GM18499 (cell line): ENCODE data around the gene HYAL2.
"Not testable (repeated sequence)": the region's sequence is repeated elsewhere in the genome, so short reads cannot be mapped to it uniquely, and the experiment has no call there.

Experiments
- ATAC-seq: cut with Tn5 transposase; IDR thresholded peaks from one replicate; pipeline ENCODE4 v1.9.1; 2021; ENCODE audit warnings: moderate number of reproducible peaks; ENCODE audit not compliant: insufficient read depth, unreplicated experiment

Gene HYAL2

GRCh38 chr3:50294089-50294488 lies 28.5 kb downstream of the HYAL2 start:
- ATAC-seq, result no peak

GRCh38 chr3:50293079-50293801 lies 29.3 kb downstream of the HYAL2 start:
- ATAC-seq, result no peak

DNA sequence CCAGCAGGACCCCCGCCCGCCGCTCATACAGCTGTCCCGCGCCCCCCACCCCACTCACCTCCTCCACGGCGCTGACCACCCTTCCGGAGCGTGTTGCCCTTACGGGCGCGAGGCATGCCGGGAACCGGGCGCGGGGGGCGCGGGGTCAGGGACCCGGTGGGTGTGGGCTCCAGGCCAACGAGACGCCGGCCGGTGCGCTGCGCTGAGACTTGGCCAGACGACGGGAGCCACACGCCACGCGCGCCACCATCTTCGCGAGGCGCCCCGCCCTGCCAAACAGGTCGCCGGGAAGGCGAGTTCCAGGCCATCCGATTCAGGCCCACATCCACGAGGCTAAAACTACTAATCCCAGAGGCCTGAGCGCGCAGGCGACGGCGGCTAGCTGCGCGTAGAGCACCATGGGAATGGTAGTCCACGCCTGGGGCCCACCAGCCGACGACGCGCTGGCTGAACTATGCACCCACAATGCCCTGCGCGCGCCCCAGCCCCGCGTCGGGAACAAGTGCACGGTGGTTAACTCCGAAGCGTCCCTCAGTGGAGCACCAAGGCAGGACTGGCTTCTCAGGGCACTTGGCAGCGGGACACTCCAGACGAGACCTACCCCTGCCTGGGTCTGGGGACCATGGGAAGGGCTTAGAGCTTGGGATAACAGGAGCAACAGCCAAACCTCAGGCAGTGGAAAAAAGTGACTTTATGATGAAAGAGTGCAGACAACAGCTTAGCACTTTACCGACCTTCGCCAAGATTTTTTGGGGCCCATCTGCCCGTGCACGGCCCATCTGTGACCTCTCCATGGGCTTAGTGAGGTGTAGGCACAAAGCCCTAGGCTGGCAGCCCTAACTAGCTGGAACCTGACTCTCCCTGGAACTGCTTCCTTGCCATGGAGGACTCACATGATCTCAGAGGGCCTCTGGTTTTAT lies 30.1 kb downstream of the HYAL2 start, which contains the start of gene IFRD2:
Gene IFRD2 (minus strand): TSS at position 271 of the 920 bp plus-strand sequence. CDS start 155 bp downstream, at position 116.
- ATAC-seq, result peak; percentile 79

DNA sequence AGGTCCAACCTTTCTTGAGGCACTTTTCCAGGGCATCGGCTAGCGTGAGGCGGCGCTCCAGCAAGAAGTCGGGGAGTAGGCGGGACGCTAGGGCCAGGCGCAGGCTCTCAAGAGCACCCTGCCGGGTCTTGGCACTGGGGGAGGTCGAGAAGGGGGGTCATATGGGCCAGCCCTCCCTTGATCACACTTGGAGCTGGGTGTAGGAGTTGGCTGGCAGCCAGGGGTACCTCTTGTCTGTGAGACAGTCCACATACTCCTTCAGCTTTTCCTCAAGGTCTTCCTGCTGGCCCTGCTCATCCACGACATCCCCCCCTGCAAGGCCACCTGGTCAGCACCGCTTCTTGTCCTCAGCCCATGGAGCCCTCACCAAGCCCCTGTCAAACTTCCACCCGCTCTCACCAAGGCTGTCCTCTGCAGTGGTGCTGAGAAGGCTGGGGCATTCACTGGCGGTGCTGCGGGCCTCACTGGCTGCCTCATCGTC lies 32.3 kb downstream of the HYAL2 start:
- ATAC-seq, result no peak

DNA sequence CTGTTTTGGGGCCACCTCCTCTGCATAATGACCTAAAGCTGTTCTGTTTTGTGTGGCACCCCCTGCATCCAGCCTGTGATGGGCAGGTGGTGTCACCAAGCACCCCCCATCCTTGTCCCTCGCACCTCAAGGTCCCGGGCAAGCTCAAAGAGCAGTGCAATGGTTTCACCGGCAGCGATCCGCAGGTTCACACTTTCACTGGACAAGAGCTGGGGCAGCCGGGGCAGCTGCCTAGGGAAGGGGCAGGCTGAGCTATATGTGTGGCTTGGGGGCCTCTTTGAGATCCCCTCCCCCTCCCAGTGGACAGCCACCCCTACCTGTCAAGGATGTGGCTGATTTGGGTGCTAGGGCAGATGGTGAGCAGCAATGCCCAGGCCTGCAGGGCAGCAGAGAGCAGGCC lies 33.4 kb downstream of the HYAL2 start:
- ATAC-seq, result no peak

DNA sequence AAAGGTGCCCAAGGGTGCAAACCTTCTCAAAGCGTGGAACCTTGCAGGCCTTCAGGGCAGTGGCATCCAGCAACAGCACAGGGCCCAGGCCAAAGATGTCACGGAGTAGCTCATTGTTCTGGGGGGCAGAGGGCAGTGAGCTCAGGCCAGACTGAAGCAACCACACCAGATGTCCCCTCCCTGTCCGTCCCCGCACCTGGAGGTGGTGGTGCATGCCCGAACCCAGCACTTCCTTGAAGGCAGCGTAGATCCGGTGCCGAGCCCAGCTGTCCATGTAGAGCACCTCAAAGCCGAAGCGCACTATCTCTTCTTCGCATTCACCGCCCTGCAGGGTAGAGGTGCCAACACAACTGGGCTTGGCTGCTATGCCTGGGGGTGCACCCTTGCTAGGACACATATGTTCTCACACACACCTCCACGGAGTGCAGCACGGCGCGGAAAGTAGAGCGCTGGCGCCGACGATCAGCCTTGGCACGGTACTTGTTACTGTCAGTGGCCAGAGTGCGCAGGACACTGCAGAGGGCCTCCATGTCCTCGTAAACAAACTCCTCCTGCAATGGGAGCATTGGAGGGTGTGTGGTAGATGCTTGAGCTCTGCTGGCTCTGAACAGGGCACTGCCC lies 34.0 kb downstream of the HYAL2 start:
- no peak for ATAC-seq

DNA sequence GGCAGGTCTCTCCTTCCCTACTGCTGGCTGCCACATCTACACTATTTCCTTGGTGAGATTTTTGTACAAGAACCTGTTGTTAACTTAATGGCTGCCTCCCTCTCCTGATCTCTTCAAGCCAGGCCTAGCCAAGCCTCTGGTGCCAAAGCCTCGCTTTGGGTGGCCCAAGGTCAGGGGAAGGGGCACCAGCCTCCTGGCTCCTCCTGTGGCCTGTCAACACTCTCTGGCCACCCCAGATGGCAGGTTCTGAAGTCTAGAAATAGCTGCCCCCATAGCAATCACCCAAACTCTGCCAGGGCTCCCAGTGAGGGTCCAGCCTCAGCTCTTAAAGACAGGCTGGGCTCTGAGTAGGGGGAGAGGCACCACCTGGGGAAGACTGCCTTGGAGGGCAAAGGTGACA lies 35.3 kb downstream of the HYAL2 start:
- ATAC-seq, result no peak

DNA sequence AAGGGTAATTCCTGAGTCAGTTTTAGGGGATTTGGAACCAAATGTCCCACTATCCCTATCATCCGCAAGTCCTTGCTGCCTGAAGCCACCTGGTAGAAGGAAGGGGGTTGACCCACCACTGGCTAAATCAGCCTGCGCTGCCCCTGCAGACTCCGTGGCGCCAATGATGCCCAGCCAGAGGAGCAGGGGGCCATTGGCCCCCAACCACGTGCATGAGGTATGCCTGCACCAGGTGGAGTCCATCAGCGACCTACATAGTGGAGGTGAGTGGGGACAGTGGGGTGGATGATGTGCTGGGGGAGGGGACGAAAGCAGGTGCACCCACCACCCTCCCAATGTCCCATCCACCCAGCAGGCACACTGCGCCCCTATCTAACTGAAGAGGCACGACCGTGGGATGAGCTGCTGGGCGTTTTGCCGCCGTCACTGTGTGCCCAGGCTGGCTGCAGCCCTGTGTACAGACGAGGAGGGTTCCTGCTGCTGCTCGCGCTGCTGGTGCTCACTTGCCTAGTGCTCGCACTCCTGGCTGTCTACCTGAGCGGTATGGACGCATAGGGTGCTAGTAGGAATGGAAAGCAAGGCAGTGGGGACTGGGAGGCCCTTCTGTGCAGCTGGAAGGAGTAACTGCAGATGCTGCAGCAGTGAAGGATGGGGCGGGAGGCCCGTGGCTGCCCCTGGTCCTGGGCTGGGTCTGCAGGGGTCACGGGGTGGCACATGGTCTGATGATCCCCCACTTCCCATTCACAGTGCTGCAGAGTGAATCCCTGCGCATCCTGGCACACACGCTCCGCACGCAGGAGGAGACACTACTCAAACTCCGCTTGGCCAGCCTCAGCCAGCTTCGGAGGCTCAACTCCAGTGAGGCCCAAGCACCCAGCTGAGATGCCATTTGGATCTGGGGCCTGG lies 36.0 kb downstream of the HYAL2 start:
- ATAC-seq, result no peak

DNA sequence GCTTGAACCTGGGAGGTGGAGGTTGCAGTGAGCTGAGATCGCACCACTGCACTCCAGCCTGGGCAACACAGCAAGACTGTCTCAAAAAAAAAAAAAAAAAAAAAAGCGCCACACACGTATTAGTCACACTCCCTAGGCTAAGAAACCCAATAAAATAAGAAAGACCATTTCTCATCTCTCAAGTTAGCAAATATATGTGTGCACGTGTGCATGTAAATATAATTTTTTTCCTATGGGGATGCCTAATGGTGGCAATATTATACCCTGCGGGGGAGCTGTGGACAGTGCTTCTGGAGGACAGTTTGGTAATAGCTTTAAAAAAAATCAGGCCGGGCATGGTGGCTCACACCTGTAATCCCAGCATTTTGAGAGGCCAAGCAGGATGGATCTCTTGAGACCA lies 38.4 kb downstream of the HYAL2 start:
- ATAC-seq, result not testable (repeated sequence)

DNA sequence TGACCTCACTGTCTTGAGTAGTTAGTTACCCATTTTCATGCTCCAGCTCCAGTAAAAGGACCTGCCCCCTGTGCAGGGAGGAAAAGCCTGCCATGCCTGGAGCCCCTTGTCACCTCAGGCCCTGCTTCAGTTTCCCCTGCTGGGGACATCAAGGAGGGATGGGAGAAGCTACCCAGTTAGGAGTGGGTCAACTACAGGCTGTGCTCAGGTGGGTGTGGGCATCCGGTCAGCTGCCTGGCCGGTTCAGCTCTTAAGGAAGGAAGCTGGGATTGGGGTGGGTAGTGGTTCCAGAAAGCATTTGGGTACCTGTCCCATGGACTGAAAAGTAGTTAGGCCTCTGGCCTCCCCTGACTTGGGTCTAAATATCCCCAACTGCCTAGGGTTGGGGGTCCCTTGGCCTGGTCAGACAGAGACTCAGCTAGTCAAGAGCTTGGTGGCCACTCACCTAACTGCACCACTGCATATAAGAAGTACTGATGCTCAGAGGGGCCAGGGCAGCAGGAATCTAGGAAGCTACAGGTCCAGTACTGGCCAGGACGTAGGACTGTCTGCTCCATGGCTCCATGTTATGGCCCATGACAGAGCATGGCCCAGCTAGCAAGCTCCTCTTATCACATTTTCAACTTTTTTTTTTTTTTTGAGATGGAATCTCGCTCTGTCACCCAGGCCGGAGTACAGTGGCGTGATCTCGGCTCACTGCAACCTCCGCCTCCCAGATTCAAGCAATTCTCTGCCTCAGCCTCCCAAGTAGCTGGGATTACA lies 43.1 kb downstream of the HYAL2 start:
- ATAC-seq, result no peak

DNA sequence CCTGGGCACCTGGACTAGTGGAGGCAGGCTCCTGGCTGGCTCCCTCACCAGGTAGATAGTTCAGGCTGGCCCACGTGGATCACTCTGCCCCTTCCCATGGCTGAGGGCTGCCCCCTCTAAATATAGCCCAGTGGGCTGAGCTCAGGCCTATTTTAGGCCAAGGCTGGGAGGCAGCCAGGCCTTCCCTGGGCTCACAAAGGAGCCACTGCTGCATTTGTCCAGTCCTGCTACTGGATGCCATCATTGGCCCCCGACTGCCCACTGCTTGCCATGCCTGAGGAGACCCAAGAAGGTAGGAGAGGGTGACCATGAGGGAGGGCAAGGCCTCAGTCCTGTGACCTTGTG lies 43.7 kb downstream of the HYAL2 start, which contains the start of gene LSMEM2:
Gene LSMEM2 (plus strand): TSS at position 208 of the 345 bp plus-strand sequence. CDS start 27 bp downstream, at position 235.
- no peak for ATAC-seq

GRCh38 chr3:50278123-50278879 lies 44.2 kb downstream of the HYAL2 start:
- ATAC-seq, result no peak

DNA sequence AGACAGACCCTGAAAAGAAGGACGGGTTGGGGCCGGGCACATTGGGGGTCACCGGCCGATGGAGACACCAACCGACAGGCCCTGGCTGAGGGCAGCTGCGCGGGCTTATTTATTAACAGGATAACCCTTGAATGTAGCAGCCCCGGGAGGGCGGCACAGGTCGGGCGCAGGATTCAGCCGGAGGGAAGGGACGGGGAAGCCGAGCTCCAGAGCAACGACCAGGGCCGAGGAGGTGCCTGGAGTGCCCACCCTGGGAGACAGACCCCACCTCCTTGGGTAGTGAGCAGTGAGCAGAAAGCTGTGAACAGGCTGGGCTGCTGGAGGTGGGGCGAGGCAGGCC lies 45.8 kb downstream of the HYAL2 start:
- ATAC-seq, result no peak

DNA sequence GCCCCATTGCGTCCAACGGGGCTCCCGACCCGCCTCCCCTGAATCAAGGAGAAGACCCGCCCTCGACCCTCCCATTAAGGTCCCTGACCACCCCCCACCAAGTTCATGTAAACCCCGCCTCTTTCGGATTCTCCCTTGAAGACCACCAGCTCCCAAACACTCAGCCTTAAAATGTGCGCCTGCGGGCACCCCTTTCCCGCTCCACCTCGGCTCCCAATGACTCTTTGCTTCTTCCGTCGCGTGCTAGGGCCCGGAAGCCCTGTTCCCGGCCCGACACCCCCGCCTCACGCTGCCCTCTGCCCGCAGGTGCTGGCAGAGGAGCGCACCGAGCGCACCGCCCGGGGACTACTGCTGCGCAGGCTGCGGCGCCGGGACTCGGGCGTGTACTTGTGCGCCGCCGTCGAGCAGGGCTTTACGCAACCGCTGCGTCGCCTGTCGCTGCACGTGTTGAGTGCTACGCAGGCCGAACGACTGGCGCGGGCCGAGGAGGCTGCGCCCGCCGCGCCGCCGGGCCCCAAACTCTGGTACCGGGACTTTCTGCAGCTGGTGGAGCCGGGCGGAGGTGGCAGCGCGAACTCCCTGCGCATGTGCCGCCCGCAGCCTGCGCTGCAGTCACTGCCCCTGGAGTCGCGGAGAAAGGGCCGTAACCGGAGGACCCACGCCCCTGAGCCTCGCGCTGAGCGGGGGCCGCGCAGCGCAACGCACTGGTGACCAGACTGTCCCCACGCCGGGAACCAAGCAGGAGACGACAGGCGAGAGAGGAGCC lies 46.4 kb downstream of the HYAL2 start:
- ATAC-seq, result no peak

DNA sequence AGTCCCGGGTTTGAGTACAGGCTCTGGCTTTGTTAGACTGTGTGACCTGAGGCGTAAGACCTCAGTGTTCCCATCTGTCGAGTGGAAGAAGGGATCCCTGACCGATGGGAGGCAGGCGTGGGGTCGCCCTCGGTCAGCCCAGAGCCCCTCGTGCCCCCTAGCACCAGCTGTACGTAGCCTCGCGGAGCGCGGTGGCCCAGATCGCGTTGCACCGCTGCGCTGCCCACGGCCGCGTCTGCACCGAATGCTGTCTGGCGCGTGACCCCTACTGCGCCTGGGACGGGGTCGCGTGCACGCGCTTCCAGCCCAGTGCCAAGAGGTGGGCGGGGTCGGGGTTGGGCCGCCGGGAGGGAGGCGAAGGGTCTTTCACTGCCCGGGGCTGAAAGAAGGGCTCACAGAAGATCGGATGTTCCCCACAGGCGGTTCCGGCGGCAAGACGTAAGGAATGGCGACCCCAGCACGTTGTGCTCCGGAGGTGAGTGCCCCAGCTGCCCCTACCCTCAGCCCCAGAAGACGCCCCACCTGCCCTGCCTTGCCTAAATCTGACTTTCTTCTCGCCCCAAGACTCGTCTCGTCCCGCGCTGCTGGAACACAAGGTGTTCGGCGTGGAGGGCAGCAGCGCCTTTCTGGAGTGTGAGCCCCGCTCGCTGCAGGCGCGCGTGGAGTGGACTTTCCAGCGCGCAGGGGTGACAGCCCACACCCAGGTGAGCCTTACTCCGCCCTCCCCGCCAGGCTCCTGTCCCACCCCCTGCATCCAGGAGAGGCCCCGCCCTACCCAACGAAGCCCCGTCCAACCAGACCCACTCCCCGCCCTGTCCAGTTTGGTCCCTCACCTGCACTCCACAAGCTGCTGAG lies 47.2 kb downstream of the HYAL2 start:
- no peak for ATAC-seq

GRCh38 chr3:50274371-50275104 lies 48.0 kb downstream of the HYAL2 start:
- no peak for ATAC-seq
